GM12878 (cell line): ENCODE results near the gene OXT. TPM values are rescaled to one million over a fixed set of nuclear protein-coding genes. Genes with fewer than 3 reads are reported as not detected.

Experiments
- ATAC-seq: fragments of 200-7000 bp; cut with Tn5 transposase; 3 replicates; pipeline ENCODE4 v1.9.1; 2020; ENCODE audit warnings: mild to moderate bottlenecking, moderate library complexity
- BruUV-seq: library from RNA; stranded (reverse); fragments of 400-500 nt; replicated peaks from 2 replicates; lab custom pipeline; 2021; lab: Mats Ljungman, UMichigan
- CTCF ChIA-PET: fragments of 300-600 bp; sonication (Branson Sonifier 250); formaldehyde crosslinking; extraction: SDS; loops from one replicate; lab custom pipeline; 2021; ENCODE audit warnings: inconsistent platforms; lab: Yijun Ruan, JAX
- POLR2A ChIA-PET: fragments of 350-600 bp; formaldehyde crosslinking; extraction: SDS; loops from one replicate; lab custom pipeline; 2021; ENCODE audit warnings: inconsistent platforms; lab: Charles Lee
- RAD21 ChIA-PET: fragments of 300-600 bp; sonication (Branson Sonifier 250); formaldehyde crosslinking; loops from one replicate; lab custom pipeline; 2023; ENCODE audit warnings: antibody characterized with exemption; ENCODE audit not compliant: unreplicated experiment; lab: Charles Lee
- SMC1A ChIA-PET: fragments of 300-600 bp; sonication (Branson Sonifier 250); formaldehyde crosslinking; loops from one replicate; lab custom pipeline; 2023; ENCODE audit not compliant: unreplicated experiment, uncharacterized antibody; lab: Charles Lee
- DNase-seq: peaks from one replicate; pipeline ENCODE4 v3.0.0-alpha.2; 2011; ENCODE audit warnings: low read depth, low spot score
- FAIRE-seq: peaks from 3 replicates; lab custom pipeline; 2011; peaks lifted over from hg19 to GRCh38; lab: Jason Lieb, UNC
- H2AFZ ChIP-seq: 2 replicates; pipeline ENCODE4 v1.6.0; 2011; ENCODE audit warnings: low read depth, low read length, control low read depth; ENCODE audit not compliant: control insufficient read depth
- H3K27ac ChIP-seq: 2 replicates; pipeline ENCODE4 v1.5.1; 2011; ENCODE audit warnings: control low read depth; ENCODE audit not compliant: control insufficient read depth, insufficient read depth
- H3K27me3 ChIP-seq, 2 experiments: replicated peaks in 1 of 2; 2 replicates each; pipeline versions ENCODE4 v1.6.0 to v1.6.1; 2011; ENCODE audit warnings: low read length in 1 of 2; ENCODE audit not compliant: control insufficient read depth in 2 of 2, insufficient read depth in 2 of 2
- H3K36me3 ChIP-seq, 2 experiments: 2 replicates each; pipeline ENCODE4 v1.5.1; 2011; ENCODE audit warnings: low read length in 1 of 2; ENCODE audit not compliant: control insufficient read depth in 2 of 2, insufficient read depth in 2 of 2
- H3K4me1 ChIP-seq: 2 replicates; pipeline ENCODE4 v1.6.1; 2011; ENCODE audit warnings: mild to moderate bottlenecking, low read length, moderate library complexity, mixed read lengths; ENCODE audit not compliant: control insufficient read depth, insufficient read depth
- H3K4me2 ChIP-seq: 2 replicates; pipeline ENCODE4 v1.6.0; 2011; ENCODE audit warnings: control low read depth; ENCODE audit not compliant: control insufficient read depth, insufficient read depth
- H3K4me3 ChIP-seq: fragments of 200-600 bp; sonication (generic); 2 replicates; pipeline ENCODE4 v1.5.1; 2016
- H3K79me2 ChIP-seq: 2 replicates; pipeline ENCODE4 v1.6.0; 2011; ENCODE audit warnings: low read length; ENCODE audit not compliant: control insufficient read depth, insufficient read depth
- H3K9ac ChIP-seq: 2 replicates; pipeline ENCODE4 v1.8.0; 2011; ENCODE audit warnings: low read length, control low read depth, mixed read lengths; ENCODE audit not compliant: control insufficient read depth, insufficient read depth
- H3K9me3 ChIP-seq: replicated peaks from 3 replicates; pipeline ENCODE4 v1.5.1; 2011; ENCODE audit warnings: mild to moderate bottlenecking, low read length; ENCODE audit not compliant: control insufficient read depth, insufficient read depth
- H4K20me1 ChIP-seq: 2 replicates; pipeline ENCODE4 v1.6.0; 2011; ENCODE audit not compliant: control insufficient read depth, insufficient read depth
- CBFB ChIP-seq: IDR thresholded peaks from 2 replicates; pipeline ENCODE4 v1.6.1; 2016; ENCODE audit warnings: antibody characterized with exemption, low read depth
- FOXK2 ChIP-seq: fragments of 450-650 bp; IDR thresholded peaks from 2 replicates; pipeline ENCODE4 v1.6.1; 2017; ENCODE audit warnings: mild to moderate bottlenecking, moderate library complexity
- NFYB ChIP-seq: IDR thresholded peaks from 2 replicates; pipeline ENCODE4 v1.6.1; 2011; ENCODE audit warnings: low read depth, mild to moderate bottlenecking, low read length, improper control_type of control experiment, moderate library complexity; ENCODE audit not compliant: insufficient read depth
- PAX5 ChIP-seq: IDR thresholded peaks from 2 replicates; pipeline ENCODE4 v1.6.1; 2011; ENCODE audit warnings: low read depth, low read length, borderline replicate concordance
- PAX8 ChIP-seq: fragments of 450-650 bp; IDR thresholded peaks from 2 replicates; pipeline ENCODE4 v1.6.1; 2017; ENCODE audit warnings: mild to moderate bottlenecking, moderate library complexity
- RCOR1 ChIP-seq: conservative IDR thresholded peaks from 2 replicates; pipeline ENCODE4 v1.6.1; 2012; ENCODE audit warnings: low read depth, low read length, improper control_type of control experiment
- SP1 ChIP-seq: IDR thresholded peaks from one replicate; pipeline ENCODE4 v1.6.1; 2011; ENCODE audit warnings: low read depth, low read length
- SUPT20H ChIP-seq: IDR thresholded peaks from 2 replicates; pipeline ENCODE4 v1.6.1; 2011; ENCODE audit warnings: low read depth, mild to moderate bottlenecking, low read length, moderate library complexity, borderline replicate concordance; ENCODE audit not compliant: control insufficient read depth
- ZBTB40 ChIP-seq: fragments of 450-650 bp; IDR thresholded peaks from 2 replicates; pipeline ENCODE4 v1.6.1; 2016; ENCODE audit warnings: mild to moderate bottlenecking, moderate library complexity, borderline replicate concordance
- ZSCAN29 ChIP-seq: fragments of 450-650 bp; IDR thresholded peaks from 2 replicates; pipeline ENCODE4 v1.6.1; 2017; ENCODE audit warnings: mild to moderate bottlenecking, moderate library complexity
- WGBS: methylation state at CpG from one replicate; pipeline ENCODE4 v1.1.6; 2016; ENCODE audit warnings: low lambda C conversion rate; ENCODE audit not compliant: insufficient replicate concordance, insufficient coverage; ENCODE audit errors: missing lambda C conversion rate; 5-methylcytosine and 5-hydroxymethylcytosine counted together
- in situ Hi-C: fragments of 300-500 bp; cut with MboI; formaldehyde crosslinking; loops from 9 replicates; pipeline ENCODE4 v1.14.3; 2018; ENCODE audit warnings: mixed read lengths
- intact Hi-C: fragments of 100-400 bp; cut with micrococcal nuclease; formaldehyde crosslinking; loops from one replicate; pipeline ENCODE4 v1.14.2; 2022; ENCODE audit not compliant: unreplicated experiment
- polyA plus RNA-seq, 11 experiments: library from polyadenylated mRNA; depleted of rRNA in 4 of 11; unstranded in 6 of 11; stranded (reverse) in 5 of 11; fragments of >200 nt; fragmentation: Nextera tagmentation in 4 of 11; fragmentation: Illumina TruSeq in 1 of 11; extraction: Ambion mirVana in 4 of 11; extraction: Trizol in 1 of 11; gene quantifications; 1 replicate in 1 of 11; 2 replicates in 10 of 11; pipeline versions ENCODE4 v1.2.1 to v1.2.3, GENCODE V29; 2011 to 2016; ENCODE audit warnings: inconsistent platforms in 2 of 11, missing spikeins in 2 of 11, low read depth in 1 of 11
- total RNA-seq, 4 experiments: library from RNA; depleted of rRNA in 3 of 4; stranded (reverse); fragments of >200 nt in 3 of 4; fragmentation: Illumina TruSeq in 1 of 4; extraction: Trizol in 1 of 4; gene quantifications; 2 replicates each; pipeline versions ENCODE4 v1.2.1 to v1.2.3, GENCODE V29; 2013 to 2021
- TF ChIP-seq, protein P1 (sequence below): IDR thresholded peaks from 2 replicates; pipeline ENCODE4 v1.6.1; 2011; ENCODE audit warnings: low read depth, mild to moderate bottlenecking, low read length, moderate library complexity, borderline replicate concordance; ENCODE audit errors: extremely low read depth
- TF ChIP-seq, protein P2 (sequence below): fragments of 450-650 bp; IDR thresholded peaks from 2 replicates; pipeline ENCODE4 v1.6.1; 2017; ENCODE audit warnings: antibody characterized with exemption, mild to moderate bottlenecking, moderate library complexity
- TF ChIP-seq, protein P3 (sequence below): fragments of 450-650 bp; IDR thresholded peaks from 2 replicates; pipeline ENCODE4 v1.6.1; 2017; ENCODE audit warnings: borderline replicate concordance

Gene OXT
- total and polyA plus RNA-seq, 10 of the 15 experiments (the other 5 are each of a cell fraction or from before 2014, with no cell fraction given) = not detected

DNA sequence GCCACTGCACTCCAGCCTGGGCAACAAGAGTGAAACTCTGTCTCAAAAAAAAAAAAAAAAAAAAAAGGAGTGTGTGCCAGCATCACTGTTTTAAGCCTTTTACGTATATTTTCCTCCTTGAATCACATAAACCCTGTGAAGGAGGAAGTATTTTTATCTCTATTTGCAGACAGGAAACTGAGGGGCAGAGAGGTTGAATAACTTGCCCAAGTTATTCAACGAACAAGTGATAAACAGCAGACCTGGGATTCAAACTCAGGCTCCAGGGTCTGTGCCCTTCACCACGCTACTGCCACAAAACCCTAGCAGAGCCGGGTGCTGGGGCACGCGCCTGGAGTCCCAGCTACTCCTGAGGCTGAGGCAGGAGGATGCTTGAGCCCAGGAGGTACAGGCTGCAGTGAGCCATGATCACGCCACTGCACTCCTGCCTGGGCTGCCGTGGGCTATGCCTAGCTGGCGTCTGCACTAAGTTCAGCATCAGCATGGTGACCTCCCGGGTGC, 22.5 kb downstream of the OXT start:
- intact Hi-C loops (no loop called here), in situ Hi-C loops (no loop called here)
- Histone ChIP-seq H3K27me3 (peaks cover 4 to 7% of the 10 kb centered on the region in 2 experiments), H3K4me2 (no peak overlapping the region), H3K4me1 (no peaks in the 10 kb centered on the region), H3K79me2 (no peaks in the 10 kb centered on the region), H3K4me3 (no peak overlapping the region), H3K36me3 (no peaks in the 10 kb centered on the region), H2AFZ (no peak overlapping the region), H4K20me1 (no peaks in the 10 kb centered on the region), H3K9ac (no peak overlapping the region), H3K27ac (no peak overlapping the region), H3K9me3 (no peaks in the 10 kb centered on the region)
- no peak for DNase-seq
- BruUV-seq = no TSS peak
- ChIA-PET SMC1A (no interaction called here), POLR2A (no interaction called here), RAD21 (no interaction called here), CTCF (no interaction called here)
- no peak for TF ChIP-seq RCOR1
- TF ChIP-seq PAX5 = no peak
- TF ChIP-seq SUPT20H = no peak
- TF ChIP-seq NFYB = no peak
- no peak for TF ChIP-seq FOXK2
- no peak for TF ChIP-seq PAX8
- no peak for TF ChIP-seq ZBTB40
- TF ChIP-seq, protein P1, sequence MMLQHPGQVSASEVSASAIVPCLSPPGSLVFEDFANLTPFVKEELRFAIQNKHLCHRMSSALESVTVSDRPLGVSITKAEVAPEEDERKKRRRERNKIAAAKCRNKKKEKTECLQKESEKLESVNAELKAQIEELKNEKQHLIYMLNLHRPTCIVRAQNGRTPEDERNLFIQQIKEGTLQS = no peak
- TF ChIP-seq, protein P2, sequence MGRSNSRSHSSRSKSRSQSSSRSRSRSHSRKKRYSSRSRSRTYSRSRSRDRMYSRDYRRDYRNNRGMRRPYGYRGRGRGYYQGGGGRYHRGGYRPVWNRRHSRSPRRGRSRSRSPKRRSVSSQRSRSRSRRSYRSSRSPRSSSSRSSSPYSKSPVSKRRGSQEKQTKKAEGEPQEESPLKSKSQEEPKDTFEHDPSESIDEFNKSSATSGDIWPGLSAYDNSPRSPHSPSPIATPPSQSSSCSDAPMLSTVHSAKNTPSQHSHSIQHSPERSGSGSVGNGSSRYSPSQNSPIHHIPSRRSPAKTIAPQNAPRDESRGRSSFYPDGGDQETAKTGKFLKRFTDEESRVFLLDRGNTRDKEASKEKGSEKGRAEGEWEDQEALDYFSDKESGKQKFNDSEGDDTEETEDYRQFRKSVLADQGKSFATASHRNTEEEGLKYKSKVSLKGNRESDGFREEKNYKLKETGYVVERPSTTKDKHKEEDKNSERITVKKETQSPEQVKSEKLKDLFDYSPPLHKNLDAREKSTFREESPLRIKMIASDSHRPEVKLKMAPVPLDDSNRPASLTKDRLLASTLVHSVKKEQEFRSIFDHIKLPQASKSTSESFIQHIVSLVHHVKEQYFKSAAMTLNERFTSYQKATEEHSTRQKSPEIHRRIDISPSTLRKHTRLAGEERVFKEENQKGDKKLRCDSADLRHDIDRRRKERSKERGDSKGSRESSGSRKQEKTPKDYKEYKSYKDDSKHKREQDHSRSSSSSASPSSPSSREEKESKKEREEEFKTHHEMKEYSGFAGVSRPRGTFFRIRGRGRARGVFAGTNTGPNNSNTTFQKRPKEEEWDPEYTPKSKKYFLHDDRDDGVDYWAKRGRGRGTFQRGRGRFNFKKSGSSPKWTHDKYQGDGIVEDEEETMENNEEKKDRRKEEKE = no peak
- TF ChIP-seq, protein P3, sequence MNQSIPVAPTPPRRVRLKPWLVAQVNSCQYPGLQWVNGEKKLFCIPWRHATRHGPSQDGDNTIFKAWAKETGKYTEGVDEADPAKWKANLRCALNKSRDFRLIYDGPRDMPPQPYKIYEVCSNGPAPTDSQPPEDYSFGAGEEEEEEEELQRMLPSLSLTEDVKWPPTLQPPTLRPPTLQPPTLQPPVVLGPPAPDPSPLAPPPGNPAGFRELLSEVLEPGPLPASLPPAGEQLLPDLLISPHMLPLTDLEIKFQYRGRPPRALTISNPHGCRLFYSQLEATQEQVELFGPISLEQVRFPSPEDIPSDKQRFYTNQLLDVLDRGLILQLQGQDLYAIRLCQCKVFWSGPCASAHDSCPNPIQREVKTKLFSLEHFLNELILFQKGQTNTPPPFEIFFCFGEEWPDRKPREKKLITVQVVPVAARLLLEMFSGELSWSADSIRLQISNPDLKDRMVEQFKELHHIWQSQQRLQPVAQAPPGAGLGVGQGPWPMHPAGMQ = no peak
- TF ChIP-seq ZSCAN29 = no peak
- TF ChIP-seq SP1 = no peak
- TF ChIP-seq CBFB = no peak
- ATAC-seq = no peak
- FAIRE-seq = no peak
- WGBS = 9% methylated on average over 10 of the region's 10 CpGs
